Measurements from ENCODE around the gene CREBRF. TPM values are rescaled to one million over a fixed set of nuclear protein-coding genes. Genes with fewer than 3 reads are reported as not detected.

CREBRF gene
- total and polyA plus RNA-seq, 2 experiments from 2014 or later: 14.7 to 21.0 TPM

GRCh38 chr5:173039188-173039587, 17.0 kb upstream of the CREBRF start:
- Histone ChIP-seq H3K27me3 (no peaks in the 10 kb centered on the region), H3K27ac (no peak overlapping the region), H4K20me1 (ENCODE audit: insufficient read depth, poor library complexity, severe bottlenecking) (peaks cover 3% of the 10 kb centered on the region), H3K9me2 (replicated peaks; ENCODE audit: insufficient read depth) (no peaks in the 10 kb centered on the region), H3K4me3 (no peak overlapping the region), H3K36me3 (replicated peaks; ENCODE audit: insufficient read depth, low read depth) (no peaks in the 10 kb centered on the region), H3K79me2 (peaks cover 3% of the 10 kb centered on the region), H2AFZ (no peak overlapping the region), H3K9me3 (ENCODE audit: low read depth) (no peaks in the 10 kb centered on the region), H3K4me2 (no peak overlapping the region), H3K4me1 (ENCODE audit: insufficient read depth) (peaks cover 6% of the 10 kb centered on the region)
- 93% methylated on average over 3 of the region's 3 CpGs for whole genome bisulfite sequencing (ENCODE audit: low lambda C conversion rate, missing lambda C conversion rate)
- no peak for DNase-seq (ENCODE audit: low spot score)
- TF ChIP-seq EZH2phosphoT487 (IDR thresholded peaks at IDR 0.05; ENCODE audit: low read depth, severe bottlenecking, unreplicated experiment) (no peak), EZH2 (IDR thresholded peaks at IDR 0.05; ENCODE audit: borderline replicate concordance) (no peak)
- TF ChIP-seq, protein P1, sequence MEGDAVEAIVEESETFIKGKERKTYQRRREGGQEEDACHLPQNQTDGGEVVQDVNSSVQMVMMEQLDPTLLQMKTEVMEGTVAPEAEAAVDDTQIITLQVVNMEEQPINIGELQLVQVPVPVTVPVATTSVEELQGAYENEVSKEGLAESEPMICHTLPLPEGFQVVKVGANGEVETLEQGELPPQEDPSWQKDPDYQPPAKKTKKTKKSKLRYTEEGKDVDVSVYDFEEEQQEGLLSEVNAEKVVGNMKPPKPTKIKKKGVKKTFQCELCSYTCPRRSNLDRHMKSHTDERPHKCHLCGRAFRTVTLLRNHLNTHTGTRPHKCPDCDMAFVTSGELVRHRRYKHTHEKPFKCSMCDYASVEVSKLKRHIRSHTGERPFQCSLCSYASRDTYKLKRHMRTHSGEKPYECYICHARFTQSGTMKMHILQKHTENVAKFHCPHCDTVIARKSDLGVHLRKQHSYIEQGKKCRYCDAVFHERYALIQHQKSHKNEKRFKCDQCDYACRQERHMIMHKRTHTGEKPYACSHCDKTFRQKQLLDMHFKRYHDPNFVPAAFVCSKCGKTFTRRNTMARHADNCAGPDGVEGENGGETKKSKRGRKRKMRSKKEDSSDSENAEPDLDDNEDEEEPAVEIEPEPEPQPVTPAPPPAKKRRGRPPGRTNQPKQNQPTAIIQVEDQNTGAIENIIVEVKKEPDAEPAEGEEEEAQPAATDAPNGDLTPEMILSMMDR (IDR thresholded peaks at IDR 0.05; ENCODE audit: poor library complexity): no peak

GRCh38 chr5:173039964-173040363, 16.2 kb upstream of the CREBRF start:
- H3K4me2 ChIP-seq: no peak overlapping the region
- TF ChIP-seq EZH2 (IDR thresholded peaks at IDR 0.05; ENCODE audit: borderline replicate concordance) (no peak), EZH2phosphoT487 (IDR thresholded peaks at IDR 0.05; ENCODE audit: low read depth, severe bottlenecking, unreplicated experiment) (no peak)
- TF ChIP-seq, protein P1 (IDR thresholded peaks at IDR 0.05; ENCODE audit: poor library complexity): no peak
- no peaks in the 10 kb centered on the region for H4K20me1 ChIP-seq (ENCODE audit: insufficient read depth, poor library complexity, severe bottlenecking)
- H3K36me3 ChIP-seq (replicated peaks; ENCODE audit: insufficient read depth, low read depth): no peaks in the 10 kb centered on the region
- peaks cover 9% of the 10 kb centered on the region for H3K4me1 ChIP-seq (ENCODE audit: insufficient read depth)
- no peak for DNase-seq (ENCODE audit: low spot score)
- no peak overlapping the region for H2AFZ ChIP-seq
- H3K4me3 ChIP-seq: no peak overlapping the region
- H3K27ac ChIP-seq: no peak overlapping the region
- no peaks in the 10 kb centered on the region for H3K27me3 ChIP-seq
- 84% methylated on average over 5 of the region's 5 CpGs for WGBS (ENCODE audit: low lambda C conversion rate, missing lambda C conversion rate)
- H3K79me2 ChIP-seq: no peaks in the 10 kb centered on the region
- no peaks in the 10 kb centered on the region for H3K9me3 ChIP-seq (ENCODE audit: low read depth)
- H3K9me2 ChIP-seq (replicated peaks; ENCODE audit: insufficient read depth): no peaks in the 10 kb centered on the region

DNA sequence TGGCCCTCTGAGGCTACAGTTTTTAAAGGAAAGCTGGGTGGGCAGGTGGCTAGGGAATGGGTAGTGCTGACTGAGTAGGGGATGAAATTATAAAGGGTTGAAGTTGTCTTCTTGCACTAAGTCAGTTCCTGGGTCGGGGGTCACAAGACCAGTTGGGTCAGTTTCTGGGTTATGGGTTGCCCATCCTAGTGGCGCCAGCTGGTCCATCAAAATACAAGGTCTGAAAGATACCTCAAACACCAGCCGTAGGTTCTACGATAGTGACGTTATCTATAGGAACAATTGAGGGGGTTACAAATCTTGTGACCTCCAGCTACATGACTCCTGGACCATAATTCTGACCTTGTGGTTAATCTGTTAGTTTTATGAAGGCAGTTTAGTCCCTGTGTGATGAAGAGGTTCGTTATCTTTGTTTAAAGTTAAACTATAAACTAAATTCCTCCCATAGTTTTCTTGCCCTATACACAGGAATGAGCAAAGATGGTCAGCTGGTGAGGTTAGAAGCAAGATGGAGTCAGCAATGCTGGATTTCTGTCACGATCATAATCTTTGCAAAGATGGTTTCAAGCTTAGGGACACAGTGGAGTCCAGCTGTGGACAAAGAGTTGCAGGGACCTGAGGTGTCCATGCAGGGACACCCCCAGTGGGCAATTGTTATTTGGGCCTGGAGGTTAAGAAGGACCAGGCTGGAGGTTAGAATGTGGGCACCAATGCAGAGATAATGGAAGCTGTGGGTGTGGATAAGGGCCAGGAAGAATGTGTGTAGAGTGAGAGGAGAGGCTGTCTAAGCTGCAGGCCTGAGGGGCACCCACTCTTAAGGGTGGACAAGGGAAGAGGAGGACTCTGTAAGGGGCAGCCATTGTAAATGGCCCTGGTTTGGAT, 14.0 kb upstream of the CREBRF start:
- Histone ChIP-seq H3K9me2 (replicated peaks; ENCODE audit: insufficient read depth) (no peaks in the 10 kb centered on the region), H3K36me3 (replicated peaks; ENCODE audit: insufficient read depth, low read depth) (no peaks in the 10 kb centered on the region), H3K27ac (peak overlapping the region; percentile 69), H3K27me3 (no peaks in the 10 kb centered on the region), H3K4me1 (ENCODE audit: insufficient read depth) (peaks cover 14% of the 10 kb centered on the region), H3K79me2 (no peaks in the 10 kb centered on the region), H2AFZ (no peak overlapping the region), H3K4me2 (no peak overlapping the region), H4K20me1 (ENCODE audit: insufficient read depth, poor library complexity, severe bottlenecking) (no peaks in the 10 kb centered on the region), H3K4me3 (no peak overlapping the region), H3K9me3 (ENCODE audit: low read depth) (no peaks in the 10 kb centered on the region)
- 54% methylated on average over 7 of the region's 7 CpGs for WGBS (ENCODE audit: low lambda C conversion rate, missing lambda C conversion rate)
- no peak for DNase-seq (ENCODE audit: low spot score)
- TF ChIP-seq EZH2 (IDR thresholded peaks at IDR 0.05; ENCODE audit: borderline replicate concordance): no peak
- TF ChIP-seq, protein P1 (IDR thresholded peaks at IDR 0.05; ENCODE audit: poor library complexity): no peak
- no peak for TF ChIP-seq EZH2phosphoT487 (IDR thresholded peaks at IDR 0.05; ENCODE audit: low read depth, severe bottlenecking, unreplicated experiment)
